ENCODE measurements around the gene MMP17.

Gene MMP17

GRCh38 chr12:131797588-131797934 is 30.6 kb upstream of the MMP17 start:
- TF ChIP-seq GABPA (IDR thresholded peaks at IDR 0.05; ENCODE audit: low read depth) = no peak
- TF ChIP-seq CTCF (IDR thresholded peaks at IDR 0.05; ENCODE audit: insufficient read depth, low read length) = no peak
- no peak for TF ChIP-seq REST (IDR thresholded peaks at IDR 0.05; ENCODE audit: insufficient replicate concordance, low read depth)
- TF ChIP-seq SPI1 (IDR thresholded peaks at IDR 0.05; ENCODE audit: borderline replicate concordance, low read depth) = no peak
- TF ChIP-seq POLR2AphosphoS5 (IDR thresholded peaks at IDR 0.05; ENCODE audit: low read depth) = no peak
- no peak overlapping the region for H3K27ac ChIP-seq (replicated peaks)
- H3K4me3 ChIP-seq (replicated peaks; ENCODE audit: insufficient read depth, low read length) = no peak overlapping the region
- DNase-seq (ENCODE audit: low read depth in 1 of 2, low spot score in 1 of 2) = no peak
- H3K27me3 ChIP-seq (ENCODE audit: insufficient read depth, poor library complexity, severe bottlenecking) = no peaks in the 10 kb centered on the region

- no peaks in the 10 kb centered on the region for H3K27me3 ChIP-seq (ENCODE audit: insufficient read depth, poor library complexity, severe bottlenecking)
- no peak for DNase-seq (ENCODE audit: low read depth in 1 of 2, low spot score in 1 of 2)
- no peak overlapping the region for H3K27ac ChIP-seq (replicated peaks)
- no peak overlapping the region for H3K4me3 ChIP-seq (replicated peaks; ENCODE audit: insufficient read depth, low read length)
- TF ChIP-seq CTCF (IDR thresholded peaks at IDR 0.05; ENCODE audit: insufficient read depth, low read length) (no peak), REST (IDR thresholded peaks at IDR 0.05; ENCODE audit: insufficient replicate concordance, low read depth) (no peak), GABPA (IDR thresholded peaks at IDR 0.05; ENCODE audit: low read depth) (no peak), SPI1 (IDR thresholded peaks at IDR 0.05; ENCODE audit: borderline replicate concordance, low read depth) (no peak), POLR2AphosphoS5 (IDR thresholded peaks at IDR 0.05; ENCODE audit: low read depth) (no peak)
Observed at GRCh38 chr12:131799195-131799594, 29.0 kb upstream of the MMP17 start.

GRCh38 chr12:131799828-131800593 is 28.2 kb upstream of the MMP17 start:
- Histone ChIP-seq H3K27me3 (ENCODE audit: insufficient read depth, poor library complexity, severe bottlenecking) (no peaks in the 10 kb centered on the region), H3K27ac (replicated peaks) (no peak overlapping the region), H3K4me3 (replicated peaks; ENCODE audit: insufficient read depth, low read length) (no peak overlapping the region)
- DNase-seq (ENCODE audit: low read depth in 1 of 2, low spot score in 1 of 2) = no peak
- no peak for TF ChIP-seq CTCF (IDR thresholded peaks at IDR 0.05; ENCODE audit: insufficient read depth, low read length)
- TF ChIP-seq REST (IDR thresholded peaks at IDR 0.05; ENCODE audit: insufficient replicate concordance, low read depth) = no peak
- TF ChIP-seq POLR2AphosphoS5 (IDR thresholded peaks at IDR 0.05; ENCODE audit: low read depth) = no peak
- TF ChIP-seq SPI1 (IDR thresholded peaks at IDR 0.05; ENCODE audit: borderline replicate concordance, low read depth) = no peak
- TF ChIP-seq GABPA (IDR thresholded peaks at IDR 0.05; ENCODE audit: low read depth) = no peak

All from HL-60 (cell line).